ENCODE data around the gene HOXD13. TPM values are rescaled to one million over a fixed set of nuclear protein-coding genes. Genes with fewer than 3 reads are reported as not detected.

HOXD13 gene
- total RNA-seq, 2 experiments from 2014 or later = not detected

DNA sequence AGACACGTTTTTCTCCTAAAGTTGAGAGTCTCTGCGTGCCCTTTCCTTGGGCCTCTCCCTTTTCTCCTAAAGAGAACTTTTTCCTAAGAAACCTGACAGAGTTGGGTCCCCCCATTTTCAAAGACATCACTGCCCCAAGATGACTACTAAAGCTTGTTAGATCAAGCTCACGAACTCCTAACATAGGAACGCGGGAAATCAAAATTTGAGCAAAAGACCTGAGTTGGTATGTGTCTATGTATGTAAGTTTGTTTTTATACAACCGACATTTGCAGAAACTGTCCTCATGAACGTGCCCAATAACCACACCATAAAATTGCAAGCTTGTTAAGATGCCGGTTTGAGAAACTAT is 1.4 kb downstream of the HOXD13 start:
- POLR2A ChIA-PET = no interaction called here
- H3K4me1 Mint-ChIP-seq = peaks cover 22% of the 10 kb centered on the region
- peaks cover 4% of the 10 kb centered on the region for H3K36me3 Mint-ChIP-seq (ENCODE audit: low read depth)
- H3K9me3 Mint-ChIP-seq = no peaks in the 10 kb centered on the region
- no peak for DNase-seq
- no peak overlapping the region for H3K4me3 Mint-ChIP-seq
- no peak overlapping the region for H3K27ac Mint-ChIP-seq
- CTCF ChIA-PET = interaction anchor here (0.7 to 1.2 kb wide), 3 partner anchors 9 to 404 kb away, joined by 3 to 6 read pairs (median 4); no protein-coding TSS in a partner anchor
- peaks cover 92% of the 10 kb centered on the region for H3K27me3 Mint-ChIP-seq

DNA sequence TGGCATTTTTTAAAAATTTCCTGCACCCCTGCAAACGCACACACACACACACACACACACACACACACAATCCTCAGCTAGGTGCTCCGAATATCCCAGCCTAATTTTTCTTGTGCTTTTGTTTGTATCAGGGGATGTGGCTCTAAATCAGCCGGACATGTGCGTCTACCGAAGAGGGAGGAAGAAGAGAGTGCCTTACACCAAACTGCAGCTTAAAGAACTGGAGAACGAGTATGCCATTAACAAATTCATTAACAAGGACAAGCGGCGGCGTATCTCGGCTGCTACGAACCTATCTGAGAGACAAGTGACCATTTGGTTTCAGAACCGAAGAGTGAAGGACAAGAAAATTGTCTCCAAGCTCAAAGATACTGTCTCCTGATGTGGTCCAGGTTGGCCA is 1.8 kb downstream of the HOXD13 start:
- CTCF ChIA-PET = interaction anchor here (0.7 to 1.2 kb wide), 3 partner anchors 9 to 404 kb away, joined by 3 to 6 read pairs (median 4); no protein-coding TSS in a partner anchor
- no peak overlapping the region for H3K4me3 Mint-ChIP-seq
- POLR2A ChIA-PET = no interaction called here
- H3K9me3 Mint-ChIP-seq = no peaks in the 10 kb centered on the region
- H3K27ac Mint-ChIP-seq = no peak overlapping the region
- H3K27me3 Mint-ChIP-seq = peaks cover 92% of the 10 kb centered on the region
- H3K4me1 Mint-ChIP-seq = peaks cover 22% of the 10 kb centered on the region
- H3K36me3 Mint-ChIP-seq (ENCODE audit: low read depth) = peaks cover 4% of the 10 kb centered on the region
- no peak for DNase-seq

- ChIA-PET CTCF (interaction anchor here (1.5 to 3.5 kb wide), 6 partner anchors 25 to 1052 kb away, joined by 3 to 76 read pairs (median 7); no protein-coding TSS in a partner anchor), POLR2A (no interaction called here)
- peaks cover 22% of the 10 kb centered on the region for H3K4me1 Mint-ChIP-seq
- H3K27me3 Mint-ChIP-seq = peaks cover 88% of the 10 kb centered on the region
- H3K4me3 Mint-ChIP-seq = no peak overlapping the region
- no peaks in the 10 kb centered on the region for H3K9me3 Mint-ChIP-seq
- peaks cover 4% of the 10 kb centered on the region for H3K36me3 Mint-ChIP-seq (ENCODE audit: low read depth)
- DNase-seq = no peak
- H3K27ac Mint-ChIP-seq = no peak overlapping the region
These were observed 2.9 kb downstream of the HOXD13 start for GRCh38 chr2:176095421-176095820.

DNA sequence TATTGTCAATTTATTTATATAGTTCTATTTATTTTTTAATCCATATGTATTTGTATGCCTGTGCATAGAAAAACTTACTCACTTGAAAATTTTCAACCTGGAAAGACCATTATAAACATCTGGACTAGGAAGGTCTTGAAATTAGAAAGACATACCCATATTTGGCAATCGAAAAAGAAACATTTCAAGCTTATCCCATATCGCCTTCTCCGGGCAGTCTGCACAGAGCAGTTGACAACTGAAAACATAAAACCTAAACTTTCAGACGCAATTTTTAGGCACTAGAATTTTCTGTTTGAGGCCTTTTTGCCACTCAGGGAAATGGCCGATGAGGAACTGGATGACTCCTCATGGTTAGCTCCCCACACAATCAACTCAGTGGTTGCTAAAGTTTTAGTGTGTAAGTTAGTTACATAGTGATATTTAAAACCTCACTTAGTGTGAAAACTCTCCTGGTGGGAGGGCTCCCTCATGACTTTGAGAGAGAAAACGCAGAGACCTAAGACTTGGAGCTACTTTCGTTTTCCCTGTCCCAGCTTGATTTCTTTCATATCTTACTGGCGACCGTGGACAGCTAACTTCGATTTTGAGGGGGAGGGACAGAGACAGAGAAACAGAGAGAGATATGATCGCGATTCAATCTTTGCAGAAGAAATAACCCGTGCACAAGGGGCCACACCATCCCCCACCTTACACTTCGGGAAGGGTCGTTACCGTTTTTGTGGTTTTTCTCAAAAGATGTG is 3.9 kb downstream of the HOXD13 start:
- Mint-ChIP-seq H3K4me3 (peak overlapping the region; percentile 52), H3K36me3 (ENCODE audit: low read depth) (peaks cover 4% of the 10 kb centered on the region), H3K27ac (no peak overlapping the region), H3K27me3 (peaks cover 88% of the 10 kb centered on the region), H3K4me1 (peaks cover 22% of the 10 kb centered on the region), H3K9me3 (no peaks in the 10 kb centered on the region)
- no peak for DNase-seq
- ChIA-PET POLR2A (no interaction called here), CTCF (interaction anchor here (0.5 to 3.5 kb wide), 16 partner anchors 11 to 1051 kb away, joined by 3 to 76 read pairs (median 4); no protein-coding TSS in a partner anchor)

GRCh38 chr2:176096986-176097819 is 4.7 kb downstream of the HOXD13 start:
- Mint-ChIP-seq H3K9me3 (no peaks in the 10 kb centered on the region), H3K4me3 (peak overlapping the region; percentile 60), H3K27ac (no peak overlapping the region), H3K36me3 (ENCODE audit: low read depth) (no peaks in the 10 kb centered on the region), H3K4me1 (peaks cover 17% of the 10 kb centered on the region), H3K27me3 (peaks cover 88% of the 10 kb centered on the region)
- CTCF ChIA-PET = interaction anchor here (0.5 to 3.5 kb wide), 20 partner anchors 12 to 1651 kb away, joined by 3 to 76 read pairs (median 3); no protein-coding TSS in a partner anchor
- POLR2A ChIA-PET = no interaction called here
- DNase-seq = peak; percentile 64

DNA sequence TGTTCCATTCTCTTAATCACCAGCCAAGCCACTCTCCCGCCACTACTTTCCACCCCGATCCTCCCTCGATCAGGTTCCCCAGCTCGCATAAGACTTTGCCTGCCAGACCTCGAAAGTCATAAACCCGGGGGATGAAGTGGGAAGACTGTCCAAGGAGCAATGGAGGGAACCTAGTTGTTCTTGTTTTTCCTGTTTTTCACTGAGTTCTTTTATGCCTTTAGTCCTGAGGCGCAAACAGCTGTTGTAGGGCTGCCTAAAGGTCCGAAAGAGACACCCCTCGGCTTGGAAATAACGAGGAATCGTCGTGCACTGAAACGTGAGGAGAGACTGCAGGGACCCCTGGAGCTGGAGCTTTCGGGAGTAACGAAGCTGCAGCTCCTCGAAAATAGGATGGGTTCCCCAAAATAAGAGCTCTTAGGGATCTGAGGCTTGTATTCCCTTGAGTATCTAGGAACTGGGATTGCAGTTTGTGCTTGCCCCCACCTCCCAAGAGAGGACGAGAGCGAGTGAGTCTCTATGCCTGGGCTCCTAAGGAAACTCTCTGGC is 5.4 kb downstream of the HOXD13 start:
- Mint-ChIP-seq H3K27ac (no peak overlapping the region), H3K9me3 (no peaks in the 10 kb centered on the region), H3K4me1 (peaks cover 17% of the 10 kb centered on the region), H3K4me3 (peak overlapping the region; percentile 60), H3K36me3 (ENCODE audit: low read depth) (no peaks in the 10 kb centered on the region), H3K27me3 (peaks cover 94% of the 10 kb centered on the region)
- ChIA-PET POLR2A (no interaction called here), CTCF (interaction anchor here (0.9 to 3.5 kb wide), 8 partner anchors 16 to 894 kb away, joined by 3 to 76 read pairs (median 4); no protein-coding TSS in a partner anchor)
- no peak for DNase-seq

GRCh38 chr2:176098366-176099158 is 6.0 kb downstream of the HOXD13 start:
- Mint-ChIP-seq H3K4me3 (no peak overlapping the region), H3K36me3 (ENCODE audit: low read depth) (no peaks in the 10 kb centered on the region), H3K9me3 (no peaks in the 10 kb centered on the region), H3K27ac (no peak overlapping the region), H3K27me3 (peaks cover 94% of the 10 kb centered on the region), H3K4me1 (peaks cover 17% of the 10 kb centered on the region)
- no peak for DNase-seq
- CTCF ChIA-PET = interaction anchor here (1.0 to 3.5 kb wide), 4 partner anchors 70 to 847 kb away, joined by 3 to 76 read pairs (median 6); no protein-coding TSS in a partner anchor
- POLR2A ChIA-PET = no interaction called here

DNA sequence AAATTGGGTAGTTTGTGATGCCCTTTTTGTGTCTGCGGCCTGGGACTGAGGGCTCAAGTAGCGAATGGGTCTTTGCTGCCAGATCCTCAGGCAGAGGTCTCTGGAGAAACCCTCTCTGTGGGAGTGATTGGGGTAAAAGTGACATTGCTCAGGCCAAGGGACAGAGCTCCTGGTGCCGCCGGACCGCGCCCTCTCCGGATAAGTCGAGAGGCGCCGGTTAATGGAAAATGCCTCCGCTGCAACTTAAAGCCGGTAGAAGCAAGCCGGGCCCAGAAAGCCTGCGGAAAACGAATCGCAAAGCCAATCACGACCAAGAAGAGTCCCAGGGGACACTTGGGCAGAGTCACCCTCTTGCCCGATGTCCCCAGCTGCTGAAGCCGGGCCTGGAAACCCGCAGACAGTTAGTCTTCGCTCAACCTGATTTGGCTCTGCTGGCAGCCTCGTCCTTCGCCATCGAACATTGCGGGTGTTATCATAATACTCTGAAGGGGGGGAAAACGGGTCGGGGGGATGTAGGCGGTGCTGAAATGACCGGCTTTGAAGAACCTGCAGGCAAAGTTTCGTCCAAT is 6.7 kb downstream of the HOXD13 start:
- DNase-seq = no peak
- peaks cover 17% of the 10 kb centered on the region for H3K4me1 Mint-ChIP-seq
- H3K27me3 Mint-ChIP-seq = peaks cover 94% of the 10 kb centered on the region
- no peaks in the 10 kb centered on the region for H3K36me3 Mint-ChIP-seq (ENCODE audit: low read depth)
- H3K9me3 Mint-ChIP-seq = no peaks in the 10 kb centered on the region
- no peak overlapping the region for H3K4me3 Mint-ChIP-seq
- POLR2A ChIA-PET = no interaction called here
- no peak overlapping the region for H3K27ac Mint-ChIP-seq
- CTCF ChIA-PET = interaction anchor here (3.5 kb wide), 1 partner anchor 410 kb away, joined by 76 read pairs; no protein-coding TSS in a partner anchor

DNA sequence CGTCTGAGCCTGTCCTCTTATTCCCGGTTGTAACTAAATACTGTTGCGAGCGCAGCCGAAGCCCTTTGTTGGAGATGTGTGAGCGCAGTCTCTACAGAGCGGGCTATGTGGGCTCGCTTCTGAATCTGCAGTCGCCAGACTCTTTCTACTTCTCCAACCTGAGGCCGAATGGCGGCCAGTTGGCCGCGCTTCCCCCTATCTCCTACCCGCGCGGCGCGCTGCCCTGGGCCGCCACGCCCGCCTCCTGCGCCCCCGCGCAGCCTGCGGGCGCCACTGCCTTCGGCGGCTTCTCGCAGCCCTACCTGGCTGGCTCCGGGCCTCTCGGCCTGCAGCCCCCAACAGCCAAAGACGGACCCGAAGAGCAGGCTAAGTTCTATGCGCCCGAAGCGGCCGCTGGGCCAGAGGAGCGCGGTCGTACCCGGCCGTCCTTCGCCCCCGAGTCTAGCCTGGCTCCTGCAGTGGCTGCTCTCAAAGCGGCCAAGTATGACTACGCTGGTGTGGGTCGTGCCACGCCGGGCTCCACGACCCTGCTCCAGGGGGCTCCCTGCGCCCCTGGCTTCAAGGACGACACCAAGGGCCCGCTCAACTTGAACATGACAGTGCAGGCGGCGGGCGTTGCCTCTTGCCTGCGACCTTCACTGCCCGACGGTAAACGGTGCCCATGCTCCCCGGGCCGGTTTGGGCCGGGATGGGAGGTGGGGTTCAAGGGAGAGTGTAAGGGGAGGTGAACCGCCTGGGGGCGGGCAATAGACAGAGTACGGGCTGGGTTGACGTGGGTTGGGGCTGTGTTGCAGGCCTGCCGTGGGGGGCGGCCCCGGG is 7.4 kb downstream of the HOXD13 start, which contains the start of gene HOXD12:
TSS of gene HOXD12 (plus strand) at position 68 of the 819 bp plus-strand sequence. CDS start at position 75, 7 bp downstream.
- H3K27ac Mint-ChIP-seq = no peak within 1 kb of the TSS
- no peak within 1 kb of the TSS for H3K4me3 Mint-ChIP-seq
- POLR2A ChIA-PET = no interaction called here
- DNase-seq = no peak
- H3K4me1 Mint-ChIP-seq = peaks cover 17% of the 10 kb centered on the region
- peaks cover 94% of the 10 kb centered on the region for H3K27me3 Mint-ChIP-seq
- no peaks in the 10 kb centered on the region for H3K36me3 Mint-ChIP-seq (ENCODE audit: low read depth)
- no peaks in the 10 kb centered on the region for H3K9me3 Mint-ChIP-seq
- CTCF ChIA-PET = no interaction called here

DNA sequence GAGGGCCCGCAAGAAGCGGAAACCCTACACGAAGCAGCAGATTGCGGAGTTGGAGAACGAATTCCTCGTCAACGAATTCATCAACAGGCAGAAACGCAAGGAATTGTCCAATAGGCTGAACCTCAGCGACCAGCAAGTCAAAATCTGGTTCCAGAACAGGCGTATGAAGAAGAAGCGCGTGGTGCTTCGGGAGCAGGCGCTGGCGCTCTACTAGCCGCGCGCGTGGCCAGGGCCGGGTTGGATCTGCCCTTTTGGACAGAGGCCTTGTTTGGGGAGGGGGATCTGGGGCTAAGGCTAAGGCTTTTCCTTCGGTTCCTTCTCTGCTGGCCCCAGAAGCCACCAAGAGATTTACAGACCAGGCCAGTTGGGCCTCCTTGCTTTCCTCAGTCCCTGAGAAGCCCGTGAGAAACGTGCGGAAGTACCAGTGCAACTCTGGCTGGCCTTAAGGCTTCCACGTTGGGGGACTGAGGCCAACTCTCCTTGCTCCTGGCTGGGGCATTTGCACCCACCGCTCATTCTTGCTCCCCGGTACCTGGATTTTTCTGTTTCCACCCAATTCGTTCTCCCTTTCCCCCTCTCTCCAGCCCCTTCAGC is 8.1 kb downstream of the HOXD13 start:
- Mint-ChIP-seq H3K4me1 (peaks cover 17% of the 10 kb centered on the region), H3K27ac (no peak overlapping the region), H3K4me3 (no peak overlapping the region), H3K36me3 (ENCODE audit: low read depth) (no peaks in the 10 kb centered on the region), H3K9me3 (no peaks in the 10 kb centered on the region), H3K27me3 (peaks cover 94% of the 10 kb centered on the region)
- ChIA-PET POLR2A (no interaction called here), CTCF (no interaction called here)
- no peak for DNase-seq

DNA sequence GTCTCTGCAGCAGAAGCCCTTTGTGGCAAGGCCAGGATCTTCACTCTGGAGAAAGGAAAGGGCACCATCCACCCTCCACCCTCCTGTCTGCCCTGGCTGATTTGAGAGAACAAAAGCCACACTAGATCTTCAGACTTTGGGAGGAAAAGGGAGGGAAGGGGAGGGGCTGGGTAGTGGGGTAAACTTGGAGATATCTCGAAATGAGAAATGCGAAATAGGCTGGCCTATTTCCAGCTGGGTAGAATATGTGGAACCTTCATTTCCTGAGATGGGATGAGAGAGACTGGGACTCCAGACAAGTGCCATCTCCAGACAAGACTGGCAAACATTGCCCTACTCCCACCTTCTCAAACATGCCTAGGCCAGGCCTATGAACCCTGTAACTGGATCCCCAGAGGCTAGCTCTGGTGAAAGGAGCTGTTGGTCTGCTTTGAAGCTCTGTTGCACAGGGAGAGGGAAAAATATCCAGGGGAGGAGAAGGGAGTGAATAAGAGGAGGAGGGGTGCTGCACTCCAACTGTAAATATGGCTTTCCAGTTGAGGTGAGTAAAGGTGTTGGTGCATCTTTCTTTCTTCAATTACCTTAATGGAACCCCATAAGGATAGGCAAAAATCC is 8.8 kb downstream of the HOXD13 start:
- no peak overlapping the region for H3K27ac Mint-ChIP-seq
- H3K9me3 Mint-ChIP-seq = no peaks in the 10 kb centered on the region
- DNase-seq = no peak
- ChIA-PET CTCF (no interaction called here), POLR2A (no interaction called here)
- peaks cover 3% of the 10 kb centered on the region for H3K36me3 Mint-ChIP-seq (ENCODE audit: low read depth)
- peaks cover 95% of the 10 kb centered on the region for H3K27me3 Mint-ChIP-seq
- peaks cover 18% of the 10 kb centered on the region for H3K4me1 Mint-ChIP-seq
- no peak overlapping the region for H3K4me3 Mint-ChIP-seq

All from activated CD4-positive, alpha-beta memory T cell treated with anti-CD3 and anti-CD28 coated beads, Interleukin-2, amount 10 ng/mL, durations not matched to agents 7 days and 5 days (primary cell).